ENCODE measurements around the gene WNT9A.

The WNT9A gene

DNA sequence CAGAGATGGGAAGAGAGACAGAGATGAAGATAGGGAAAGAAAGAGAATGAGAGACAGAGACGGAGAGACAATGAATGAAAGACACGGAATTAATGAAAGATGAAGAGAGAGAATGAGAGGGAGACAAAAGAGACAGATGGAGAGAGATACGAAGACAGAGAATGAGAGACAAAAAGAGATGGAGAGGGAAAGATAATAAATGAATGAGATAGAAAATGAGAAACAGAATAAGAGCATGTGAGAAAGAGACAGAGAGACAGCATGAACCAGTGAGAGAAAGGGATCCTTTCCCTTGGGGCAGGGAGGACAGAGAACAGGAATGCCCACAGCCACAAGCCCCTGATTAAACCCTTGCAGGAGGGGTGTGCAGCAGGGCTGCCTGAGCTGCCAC, 5.3 kb upstream of the WNT9A start:
- no peak for FAIRE-seq

DNA sequence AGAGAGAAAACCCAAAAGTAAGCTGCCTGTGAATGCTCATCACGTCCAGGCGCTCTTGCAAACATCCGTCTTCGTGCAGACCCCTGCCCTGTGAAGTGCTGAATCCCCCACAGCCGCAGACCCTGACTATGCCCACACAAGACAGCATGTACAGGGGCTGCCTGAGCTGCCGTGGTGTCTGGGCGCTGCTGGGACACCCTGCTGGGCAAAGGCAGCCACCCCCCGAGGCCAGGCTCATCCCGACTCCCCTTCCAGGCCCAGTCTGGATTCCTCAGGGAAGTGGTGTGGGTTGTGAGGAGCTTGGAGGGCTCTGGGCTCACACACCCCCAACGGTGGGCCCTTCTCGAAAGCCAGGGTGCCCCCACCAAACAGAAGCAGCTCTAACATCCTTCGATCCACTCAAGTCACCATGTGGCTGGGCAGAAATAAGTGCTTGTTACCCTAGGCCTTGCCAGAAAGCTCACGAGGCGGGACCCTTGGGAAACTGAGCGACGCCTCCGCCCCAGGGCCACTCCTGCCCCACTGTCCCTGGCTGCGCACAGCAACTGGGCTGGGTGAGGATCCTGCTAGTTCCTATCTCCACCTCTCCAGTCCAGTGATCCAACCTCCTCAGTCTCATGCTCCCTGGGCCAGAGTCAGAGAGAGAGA, 4.8 kb upstream of the WNT9A start:
- DNase-seq (ENCODE audit: insufficient read length, low spot score) (no peak), FAIRE-seq (no peak)
- TF ChIP-seq, protein P1, sequence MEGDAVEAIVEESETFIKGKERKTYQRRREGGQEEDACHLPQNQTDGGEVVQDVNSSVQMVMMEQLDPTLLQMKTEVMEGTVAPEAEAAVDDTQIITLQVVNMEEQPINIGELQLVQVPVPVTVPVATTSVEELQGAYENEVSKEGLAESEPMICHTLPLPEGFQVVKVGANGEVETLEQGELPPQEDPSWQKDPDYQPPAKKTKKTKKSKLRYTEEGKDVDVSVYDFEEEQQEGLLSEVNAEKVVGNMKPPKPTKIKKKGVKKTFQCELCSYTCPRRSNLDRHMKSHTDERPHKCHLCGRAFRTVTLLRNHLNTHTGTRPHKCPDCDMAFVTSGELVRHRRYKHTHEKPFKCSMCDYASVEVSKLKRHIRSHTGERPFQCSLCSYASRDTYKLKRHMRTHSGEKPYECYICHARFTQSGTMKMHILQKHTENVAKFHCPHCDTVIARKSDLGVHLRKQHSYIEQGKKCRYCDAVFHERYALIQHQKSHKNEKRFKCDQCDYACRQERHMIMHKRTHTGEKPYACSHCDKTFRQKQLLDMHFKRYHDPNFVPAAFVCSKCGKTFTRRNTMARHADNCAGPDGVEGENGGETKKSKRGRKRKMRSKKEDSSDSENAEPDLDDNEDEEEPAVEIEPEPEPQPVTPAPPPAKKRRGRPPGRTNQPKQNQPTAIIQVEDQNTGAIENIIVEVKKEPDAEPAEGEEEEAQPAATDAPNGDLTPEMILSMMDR (IDR thresholded peaks at IDR 0.05; ENCODE audit: insufficient read depth, missing control alignments), result no peak

More for the DNA sequence above, 5.3 kb upstream of the WNT9A start:
- TF ChIP-seq, protein P1 (IDR thresholded peaks at IDR 0.05; ENCODE audit: insufficient read depth, missing control alignments), result no peak
- DNase-seq (ENCODE audit: insufficient read length, low spot score), result no peak

- FAIRE-seq (no peak), DNase-seq (ENCODE audit: insufficient read length, low spot score) (no peak)
- TF ChIP-seq, protein P1 (IDR thresholded peaks at IDR 0.05; ENCODE audit: insufficient read depth, missing control alignments), result no peak
These were observed 4.1 kb upstream of the WNT9A start for GRCh38 chr1:227951624-227952373.

- DNase-seq (ENCODE audit: insufficient read length, low spot score), result no peak
- FAIRE-seq, result no peak
- TF ChIP-seq, protein P1 (IDR thresholded peaks at IDR 0.05; ENCODE audit: insufficient read depth, missing control alignments), result no peak
These were observed 3.1 kb upstream of the WNT9A start for GRCh38 chr1:227950735-227951346.

DNA sequence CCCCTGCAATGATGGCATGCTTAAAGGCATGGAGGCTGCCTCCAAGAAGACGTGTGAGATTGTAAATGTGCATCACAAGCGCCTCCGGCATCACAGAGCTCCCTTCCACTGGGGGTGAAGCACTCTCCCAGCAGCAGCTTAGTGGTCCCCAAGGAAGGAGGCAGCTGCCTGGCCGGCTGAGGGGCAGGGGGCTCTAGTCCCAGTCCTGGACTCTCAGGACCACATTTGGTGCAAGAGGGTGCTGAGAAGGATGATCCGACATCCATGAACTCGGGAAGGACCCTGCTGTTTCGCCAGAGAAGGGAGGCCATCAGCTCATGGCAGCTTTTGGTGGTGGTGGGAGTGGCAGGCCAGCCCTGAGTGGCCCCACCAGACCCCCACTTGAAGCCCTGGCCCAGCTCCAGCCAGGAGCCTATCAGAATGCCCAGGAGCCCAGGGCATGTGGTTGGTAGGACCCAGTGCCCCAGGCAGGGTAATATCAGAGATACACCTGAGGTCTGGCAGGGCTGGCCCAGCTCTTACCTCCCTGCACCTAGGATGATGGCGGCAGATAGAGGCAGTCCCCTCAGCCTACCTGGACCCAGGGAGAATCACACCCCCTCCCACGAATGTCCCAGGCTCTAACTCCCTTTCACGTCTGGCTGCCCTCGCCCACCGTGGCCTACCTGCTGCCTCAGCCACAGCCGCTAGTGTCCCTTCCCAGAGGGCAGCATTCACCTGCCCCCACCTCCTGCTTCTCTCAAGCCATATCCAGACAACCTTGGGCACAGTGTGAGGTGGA, 2.4 kb upstream of the WNT9A start:
- no peak for FAIRE-seq
- TF ChIP-seq, protein P1 (IDR thresholded peaks at IDR 0.05; ENCODE audit: insufficient read depth, missing control alignments), result no peak

GRCh38 chr1:227949341-227949921, 1.7 kb upstream of the WNT9A start:
- FAIRE-seq, result no peak
- DNase-seq (ENCODE audit: insufficient read length, low spot score), result no peak
- TF ChIP-seq, protein P1 (IDR thresholded peaks at IDR 0.05; ENCODE audit: insufficient read depth, missing control alignments), result no peak

More for the DNA sequence above, 2.4 kb upstream of the WNT9A start:
- DNase-seq (ENCODE audit: insufficient read length, low spot score), result no peak
